Measurements from ENCODE around the gene BRSK2.
A peak's percentile ranks its signal among the peaks of the same experiment; 100 is the strongest.
"Not testable (repeated sequence)": the region's sequence is repeated elsewhere in the genome, so short reads cannot be mapped to it uniquely, and the experiment has no call there.

The BRSK2 gene

DNA sequence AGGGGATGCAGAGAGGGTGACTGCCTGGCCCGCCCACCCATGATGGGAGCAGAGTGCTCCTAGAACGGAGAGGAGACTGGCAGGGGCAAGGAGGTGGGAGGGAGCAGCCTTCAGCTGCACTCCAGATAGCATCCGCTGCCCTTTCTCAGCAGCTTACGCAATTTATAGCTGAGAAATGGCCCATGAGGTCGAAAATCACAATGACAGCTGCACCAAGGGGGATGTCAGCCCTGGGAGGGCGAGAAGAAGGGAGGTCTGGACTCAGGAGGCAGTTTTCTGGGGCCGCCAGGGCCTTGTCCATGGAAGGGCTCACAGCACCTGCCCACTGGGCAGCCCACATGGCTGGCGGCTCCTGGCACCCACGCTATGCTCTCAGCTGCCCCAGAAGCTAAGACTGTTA lies 114.4 kb downstream of the BRSK2 start:
- Histone ChIP-seq H3K4me1 (ENCODE audit: control insufficient read depth, insufficient read depth, low read length, poor library complexity, severe bottlenecking) (peaks cover 9% of the 10 kb centered on the region), H3K9me3 (ENCODE audit: control insufficient read depth, low read length) (no peaks in the 10 kb centered on the region), H3K4me3 (ENCODE audit: extremely low read depth, insufficient read depth, low read length, poor library complexity, severe bottlenecking) (no peak overlapping the region), H3K36me3 (ENCODE audit: control insufficient read depth, insufficient read depth, low read length) (peaks cover 8% of the 10 kb centered on the region), H3K27ac (ENCODE audit: low read depth, low read length, severe bottlenecking) (no peak overlapping the region)
- 89% methylated on average over 7 to 9 of the region's 9 CpGs for WGBS, 2 experiments (ENCODE audit: insufficient coverage in 2 of 2)

GRCh38 chr11:1504581-1505290 lies 115.0 kb downstream of the BRSK2 start:
- WGBS, 2 experiments (ENCODE audit: insufficient coverage in 2 of 2) = 92 to 95% methylated on average over 27 to 28 of the region's 28 CpGs
- peaks cover 9% of the 10 kb centered on the region for H3K4me1 ChIP-seq (ENCODE audit: control insufficient read depth, insufficient read depth, low read length, poor library complexity, severe bottlenecking)
- H3K9me3 ChIP-seq (ENCODE audit: control insufficient read depth, low read length) = no peaks in the 10 kb centered on the region
- H3K27ac ChIP-seq (ENCODE audit: low read depth, low read length, severe bottlenecking) = no peak overlapping the region
- H3K36me3 ChIP-seq (ENCODE audit: control insufficient read depth, insufficient read depth, low read length) = peaks cover 6% of the 10 kb centered on the region
- H3K4me3 ChIP-seq (ENCODE audit: extremely low read depth, insufficient read depth, low read length, poor library complexity, severe bottlenecking) = no peak overlapping the region

GRCh38 chr11:1505480-1505879 lies 115.7 kb downstream of the BRSK2 start:
- H3K4me3 ChIP-seq (ENCODE audit: extremely low read depth, insufficient read depth, low read length, poor library complexity, severe bottlenecking) = no peak overlapping the region
- H3K4me1 ChIP-seq (ENCODE audit: control insufficient read depth, insufficient read depth, low read length, poor library complexity, severe bottlenecking) = peaks cover 9% of the 10 kb centered on the region
- 83 to 87% methylated on average over 11 of the region's 11 CpGs for WGBS, 2 experiments (ENCODE audit: insufficient coverage in 2 of 2)
- H3K27ac ChIP-seq (ENCODE audit: low read depth, low read length, severe bottlenecking) = no peak overlapping the region
- H3K9me3 ChIP-seq (ENCODE audit: control insufficient read depth, low read length) = no peaks in the 10 kb centered on the region
- H3K36me3 ChIP-seq (ENCODE audit: control insufficient read depth, insufficient read depth, low read length) = peaks cover 4% of the 10 kb centered on the region

DNA sequence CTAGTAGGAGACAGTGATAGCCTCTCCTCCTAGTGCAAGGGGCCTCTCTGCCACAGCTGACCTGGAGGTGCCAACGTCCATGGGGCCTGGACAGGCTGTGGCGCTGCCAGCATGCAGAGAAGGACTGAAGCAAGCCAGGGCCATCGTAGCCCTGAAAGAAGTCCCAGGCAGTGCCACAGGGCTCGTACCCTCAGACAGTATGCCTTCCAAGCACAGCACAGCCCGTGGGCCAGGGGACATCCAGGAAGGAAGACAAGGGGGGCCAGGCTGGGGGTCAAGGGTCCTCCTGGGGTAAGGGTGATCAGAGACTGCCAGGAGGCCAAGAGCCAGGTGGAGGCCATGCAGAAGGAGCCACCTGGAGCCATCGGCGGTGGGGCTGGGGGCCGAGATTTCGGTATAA lies 117.2 kb downstream of the BRSK2 start:
- no peaks in the 10 kb centered on the region for H3K36me3 ChIP-seq (ENCODE audit: control insufficient read depth, insufficient read depth, low read length)
- peaks cover 9% of the 10 kb centered on the region for H3K4me1 ChIP-seq (ENCODE audit: control insufficient read depth, insufficient read depth, low read length, poor library complexity, severe bottlenecking)
- no peak overlapping the region for H3K27ac ChIP-seq (ENCODE audit: low read depth, low read length, severe bottlenecking)
- no peak overlapping the region for H3K4me3 ChIP-seq (ENCODE audit: extremely low read depth, insufficient read depth, low read length, poor library complexity, severe bottlenecking)
- WGBS, 2 experiments (ENCODE audit: insufficient coverage in 2 of 2) = 92 to 98% methylated on average over 9 of the region's 9 CpGs
- no peaks in the 10 kb centered on the region for H3K9me3 ChIP-seq (ENCODE audit: control insufficient read depth, low read length)

GRCh38 chr11:1507381-1508140 lies 117.8 kb downstream of the BRSK2 start:
- no peaks in the 10 kb centered on the region for H3K36me3 ChIP-seq (ENCODE audit: control insufficient read depth, insufficient read depth, low read length)
- peaks cover 9% of the 10 kb centered on the region for H3K4me1 ChIP-seq (ENCODE audit: control insufficient read depth, insufficient read depth, low read length, poor library complexity, severe bottlenecking)
- H3K9me3 ChIP-seq (ENCODE audit: control insufficient read depth, low read length) = no peaks in the 10 kb centered on the region
- 72 to 79% methylated on average over 16 to 19 of the region's 21 CpGs for WGBS, 2 experiments (ENCODE audit: insufficient coverage in 2 of 2)
- H3K27ac ChIP-seq (ENCODE audit: low read depth, low read length, severe bottlenecking) = no peak overlapping the region
- no peak overlapping the region for H3K4me3 ChIP-seq (ENCODE audit: extremely low read depth, insufficient read depth, low read length, poor library complexity, severe bottlenecking)

GRCh38 chr11:1508491-1508891 lies 118.8 kb downstream of the BRSK2 start:
- Histone ChIP-seq H3K4me1 (ENCODE audit: control insufficient read depth, insufficient read depth, low read length, poor library complexity, severe bottlenecking) (peaks cover 9% of the 10 kb centered on the region), H3K36me3 (ENCODE audit: control insufficient read depth, insufficient read depth, low read length) (no peaks in the 10 kb centered on the region), H3K27ac (ENCODE audit: low read depth, low read length, severe bottlenecking) (no peak overlapping the region), H3K4me3 (ENCODE audit: extremely low read depth, insufficient read depth, low read length, poor library complexity, severe bottlenecking) (no peak overlapping the region), H3K9me3 (ENCODE audit: control insufficient read depth, low read length) (no peaks in the 10 kb centered on the region)
- 81 to 84% methylated on average over 11 to 13 of the region's 15 CpGs for WGBS, 2 experiments (ENCODE audit: insufficient coverage in 2 of 2)

GRCh38 chr11:1508986-1509385 lies 119.3 kb downstream of the BRSK2 start:
- Histone ChIP-seq H3K4me3 (ENCODE audit: extremely low read depth, insufficient read depth, low read length, poor library complexity, severe bottlenecking) (no peak overlapping the region), H3K36me3 (ENCODE audit: control insufficient read depth, insufficient read depth, low read length) (no peaks in the 10 kb centered on the region), H3K27ac (ENCODE audit: low read depth, low read length, severe bottlenecking) (no peak overlapping the region), H3K4me1 (ENCODE audit: control insufficient read depth, insufficient read depth, low read length, poor library complexity, severe bottlenecking) (peaks cover 9% of the 10 kb centered on the region), H3K9me3 (ENCODE audit: control insufficient read depth, low read length) (no peaks in the 10 kb centered on the region)
- 81 to 82% methylated on average over 8 to 9 of the region's 10 CpGs for WGBS, 2 experiments (ENCODE audit: insufficient coverage in 2 of 2)

DNA sequence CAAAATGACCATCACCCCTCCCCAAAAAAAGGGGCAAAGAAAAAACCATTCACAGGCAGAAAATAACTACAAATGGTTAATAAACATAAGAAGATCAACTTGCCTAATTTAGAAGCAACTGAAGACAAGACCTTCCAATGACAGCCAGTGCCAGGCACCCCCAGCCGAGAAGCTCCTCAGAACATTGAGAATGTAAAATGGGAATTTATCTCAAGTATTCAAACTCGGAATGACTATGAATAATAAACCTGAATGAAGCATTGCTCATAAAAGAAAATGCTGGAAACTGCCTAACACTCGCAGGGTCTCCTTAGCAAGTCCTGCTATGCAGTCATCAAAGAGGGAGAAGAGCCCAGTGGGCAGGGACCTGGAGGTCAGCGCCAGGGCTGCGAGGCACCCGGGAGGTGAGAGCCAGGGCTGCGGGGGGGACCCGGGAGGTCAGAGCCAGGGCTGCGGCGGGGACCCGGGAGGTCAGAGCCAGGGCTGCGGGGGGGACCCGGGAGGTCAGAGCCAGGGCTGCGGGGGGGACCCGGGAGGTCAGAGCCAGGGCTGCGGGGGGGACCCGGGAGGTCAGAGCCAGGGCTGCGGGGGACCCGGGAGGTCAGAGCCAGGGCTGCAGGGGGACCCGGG lies 120.0 kb downstream of the BRSK2 start:
- H3K9me3 ChIP-seq (ENCODE audit: control insufficient read depth, low read length) = no peaks in the 10 kb centered on the region
- H3K4me3 ChIP-seq (ENCODE audit: extremely low read depth, insufficient read depth, low read length, poor library complexity, severe bottlenecking) = no peak overlapping the region
- H3K4me1 ChIP-seq (ENCODE audit: control insufficient read depth, insufficient read depth, low read length, poor library complexity, severe bottlenecking) = peaks cover 9% of the 10 kb centered on the region
- H3K27ac ChIP-seq (ENCODE audit: low read depth, low read length, severe bottlenecking) = no peak overlapping the region
- 92 to 93% methylated on average over 2 to 3 of the region's 20 CpGs for WGBS, 2 experiments (ENCODE audit: insufficient coverage in 2 of 2)
- H3K36me3 ChIP-seq (ENCODE audit: control insufficient read depth, insufficient read depth, low read length) = no peaks in the 10 kb centered on the region

DNA sequence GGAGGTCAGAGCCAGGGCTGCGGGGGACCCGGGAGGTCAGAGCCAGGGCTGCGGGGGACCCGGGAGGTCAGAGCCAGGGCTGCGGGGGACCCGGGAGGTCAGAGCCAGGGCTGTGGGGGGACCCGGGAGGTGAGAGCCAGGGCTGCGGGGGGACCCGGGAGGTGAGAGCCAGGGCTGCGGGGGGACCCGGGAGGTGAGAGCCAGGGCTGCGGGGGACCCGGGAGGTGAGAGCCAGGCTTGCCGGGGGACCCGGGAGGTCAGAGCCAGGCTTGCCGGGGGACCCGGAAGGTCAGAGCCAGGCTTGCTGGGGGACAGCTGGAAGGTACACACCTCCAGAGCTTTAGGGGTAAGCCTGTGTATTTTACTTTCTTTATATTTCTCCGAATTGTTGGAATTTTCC lies 120.6 kb downstream of the BRSK2 start:
- not testable (repeated sequence) for H3K27ac ChIP-seq (ENCODE audit: low read depth, low read length, severe bottlenecking); H3K4me3 ChIP-seq (ENCODE audit: extremely low read depth, insufficient read depth, low read length, poor library complexity, severe bottlenecking); H3K4me1 ChIP-seq (ENCODE audit: control insufficient read depth, insufficient read depth, low read length, poor library complexity, severe bottlenecking); H3K9me3 ChIP-seq (ENCODE audit: control insufficient read depth, low read length); H3K36me3 ChIP-seq (ENCODE audit: control insufficient read depth, insufficient read depth, low read length)
- 91 to 98% methylated on average over 6 to 8 of the region's 18 CpGs for WGBS, 2 experiments (ENCODE audit: insufficient coverage in 2 of 2)

DNA sequence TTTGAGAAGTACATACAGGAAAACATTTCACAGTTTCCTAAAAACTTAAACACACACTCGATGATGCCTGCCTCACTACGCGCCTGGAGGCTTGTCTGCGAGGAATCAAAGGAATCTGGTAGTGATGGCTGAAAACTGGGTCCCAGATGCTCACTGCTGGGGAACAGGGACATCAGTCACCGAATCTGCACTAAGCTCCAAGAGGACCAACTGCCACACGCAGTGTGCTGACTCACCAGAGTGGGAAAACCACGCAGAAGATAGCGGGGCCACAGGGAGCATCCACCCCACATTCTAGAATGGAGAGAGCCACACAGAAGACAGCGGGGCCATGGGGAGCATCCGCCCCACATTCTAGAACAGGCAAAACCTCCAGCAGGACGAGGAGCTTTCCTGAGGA lies 121.2 kb downstream of the BRSK2 start:
- Histone ChIP-seq H3K36me3 (ENCODE audit: control insufficient read depth, insufficient read depth, low read length) (no peaks in the 10 kb centered on the region), H3K27ac (ENCODE audit: low read depth, low read length, severe bottlenecking) (peak overlapping the region; percentile 23), H3K4me3 (ENCODE audit: extremely low read depth, insufficient read depth, low read length, poor library complexity, severe bottlenecking) (no peak overlapping the region), H3K4me1 (ENCODE audit: control insufficient read depth, insufficient read depth, low read length, poor library complexity, severe bottlenecking) (peaks cover 9% of the 10 kb centered on the region), H3K9me3 (ENCODE audit: control insufficient read depth, low read length) (no peaks in the 10 kb centered on the region)
- 74 to 76% methylated on average over 8 to 10 of the region's 11 CpGs for WGBS, 2 experiments (ENCODE audit: insufficient coverage in 2 of 2)

All from mesodermal cell (in vitro differentiated cells).